Activated T-cell treated with anti-CD3 and anti-CD28 coated beads for 24 hours (primary cell): Measurements from ENCODE around the gene METTL22.

Source experiments
- DNase-seq: peaks from one replicate; pipeline ENCODE4 v3.0.0-alpha.2; 2020; ENCODE audit warnings: low read depth

The METTL22 gene

GRCh38 chr16:8668113-8668512 lies 46.6 kb downstream of the METTL22 start:
- DNase-seq = no peak

DNA sequence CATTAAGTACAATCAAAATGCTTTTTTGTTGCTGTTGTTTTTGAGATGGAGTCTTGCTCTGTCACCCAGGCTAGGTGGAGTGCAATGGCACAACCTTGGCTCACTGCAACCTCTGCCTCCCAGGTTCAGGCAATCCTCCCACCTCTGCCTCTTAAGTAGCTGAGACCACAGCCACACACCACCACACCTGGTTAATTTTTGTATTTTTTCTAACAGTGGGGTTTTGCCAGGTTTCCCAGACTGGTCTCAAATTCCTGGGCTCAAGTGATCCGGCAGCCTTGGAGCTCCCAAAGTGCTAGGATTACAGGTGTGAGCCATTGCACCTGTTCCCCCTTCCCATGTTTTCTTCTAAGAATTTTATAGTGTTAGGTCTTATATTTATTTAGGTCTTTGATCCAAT lies 48.0 kb downstream of the METTL22 start:
- DNase-seq = no peak

GRCh38 chr16:8670014-8670560 lies 48.6 kb downstream of the METTL22 start:
- no peak for DNase-seq

GRCh38 chr16:8673611-8674412 lies 52.3 kb downstream of the METTL22 start:
- no peak for DNase-seq

- DNase-seq = peak; percentile 84
Measured at GRCh38 chr16:8674413-8675022, 53.0 kb downstream of the METTL22 start, which contains the start of gene ABAT. TSS of gene ABAT (plus strand) at chr16:8674617. CDS start at chr16:8735740, 61,123 bp downstream.

GRCh38 chr16:8675183-8676159 lies 54.0 kb downstream of the METTL22 start:
- DNase-seq = peak; percentile 48

- no peak for DNase-seq
Measured at GRCh38 chr16:8676160-8676547, 54.7 kb downstream of the METTL22 start.

DNA sequence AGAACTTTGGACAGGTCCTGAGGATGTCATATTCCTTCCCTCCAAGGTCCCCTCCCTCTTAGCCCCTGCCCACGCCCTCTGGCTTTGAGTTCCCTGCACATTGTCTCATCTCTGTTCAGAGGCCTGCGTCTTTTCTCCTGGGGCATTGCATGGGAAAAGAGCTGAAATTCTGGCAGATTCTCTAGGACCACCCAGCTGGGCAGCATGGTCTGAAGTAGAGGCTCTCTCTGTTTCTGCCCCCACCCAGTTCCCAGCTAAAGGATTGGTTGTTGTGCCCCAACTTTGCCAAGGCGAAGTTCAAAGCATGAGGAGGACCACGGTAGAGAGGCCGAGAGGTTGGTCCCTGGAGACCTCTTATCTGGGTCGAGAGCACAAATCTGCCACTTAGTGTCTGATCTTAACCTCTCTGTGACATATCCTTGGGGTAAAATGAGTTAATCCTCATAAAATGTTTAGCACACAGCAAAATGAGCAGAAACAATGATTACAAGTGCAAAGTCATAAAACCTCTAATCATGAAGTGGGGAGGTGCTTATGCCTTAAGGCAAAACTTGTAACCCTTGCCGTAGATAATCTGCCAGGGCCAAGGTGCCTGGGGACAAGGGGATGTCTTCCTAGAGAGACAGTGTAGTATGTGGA lies 55.4 kb downstream of the METTL22 start:
- no peak for DNase-seq

DNA sequence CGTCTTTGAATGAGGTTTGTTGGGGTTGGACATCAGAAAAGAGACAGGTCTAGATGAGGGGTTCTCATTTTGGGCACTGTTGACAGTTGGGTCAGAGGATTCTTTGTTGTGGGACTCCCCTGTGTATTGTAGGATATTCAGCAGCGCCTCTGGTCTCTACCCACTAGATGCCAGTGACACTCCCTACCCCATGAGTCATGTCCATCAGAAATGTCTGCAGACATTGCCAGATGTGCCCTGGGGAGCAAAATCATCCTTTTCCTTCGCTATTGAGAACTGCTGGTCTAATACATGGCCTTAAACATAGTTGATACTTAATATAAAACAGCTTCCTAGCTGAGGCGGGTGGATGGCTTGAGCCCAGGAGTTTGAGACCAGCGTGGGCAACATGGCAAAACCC lies 56.0 kb downstream of the METTL22 start:
- DNase-seq = no peak

DNA sequence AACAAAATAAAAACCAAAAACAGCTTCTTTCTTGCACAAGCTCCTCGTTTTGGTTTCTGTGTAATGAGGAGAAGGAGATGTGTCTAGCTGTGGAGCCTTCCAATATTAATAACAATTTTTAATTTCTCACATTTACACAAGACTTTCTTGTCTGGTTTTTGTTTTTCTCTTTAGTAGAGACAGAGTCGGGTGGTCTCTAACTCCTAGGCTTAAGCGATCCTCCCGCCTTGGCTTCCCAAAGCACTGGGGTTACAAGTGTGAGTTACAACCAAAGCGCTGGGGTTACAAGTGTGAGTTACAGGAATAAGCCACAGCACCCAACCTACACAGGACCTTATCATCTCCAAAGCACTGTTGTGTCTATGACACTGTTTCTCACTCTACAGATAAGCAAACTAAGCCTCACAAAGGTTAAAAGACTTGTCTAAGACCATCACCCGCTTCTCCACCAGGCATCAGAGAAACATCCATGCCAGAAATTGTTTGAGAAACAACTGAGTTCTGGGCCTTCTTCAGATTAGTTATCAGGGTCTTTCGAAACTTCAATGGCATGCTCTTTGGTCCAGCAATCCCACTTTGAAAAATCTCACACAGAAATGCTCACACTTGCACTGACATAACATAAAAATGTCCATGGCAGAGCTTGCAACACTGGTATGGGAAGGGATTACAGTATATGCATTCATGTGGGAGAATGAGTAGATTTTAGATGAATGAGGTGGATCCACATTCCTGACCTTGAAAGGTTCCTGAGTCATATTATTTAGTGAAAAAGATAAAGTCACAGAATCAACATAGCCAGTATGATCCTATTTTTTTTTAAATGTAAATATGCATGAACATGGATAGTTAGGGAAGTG lies 56.8 kb downstream of the METTL22 start:
- DNase-seq = no peak

- no peak for DNase-seq
Measured at GRCh38 chr16:8679151-8679550, 57.7 kb downstream of the METTL22 start.

- no peak for DNase-seq
Measured at GRCh38 chr16:8682551-8683259, 61.2 kb downstream of the METTL22 start.

DNA sequence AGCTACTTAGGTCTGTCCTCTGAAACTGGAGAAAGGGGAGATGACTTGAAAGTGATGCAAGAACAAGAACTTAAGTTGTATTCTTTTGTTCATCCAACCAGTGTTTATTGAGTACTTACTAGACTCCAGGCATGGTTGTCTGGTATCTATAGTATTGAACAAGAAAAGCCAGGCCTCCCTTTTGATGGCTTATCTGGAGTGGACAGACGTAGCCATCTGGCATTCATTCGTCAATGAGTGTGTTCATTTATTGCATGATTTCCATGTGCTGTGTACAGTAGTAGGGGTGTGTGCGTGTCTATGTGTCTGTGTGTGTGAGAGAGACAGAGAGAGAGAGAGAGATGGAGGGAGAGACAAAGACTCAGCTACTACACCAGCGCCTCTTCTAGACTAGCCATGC lies 62.1 kb downstream of the METTL22 start:
- no peak for DNase-seq

GRCh38 chr16:8685617-8686016 lies 64.1 kb downstream of the METTL22 start:
- no peak for DNase-seq

GRCh38 chr16:8686031-8686621 lies 64.6 kb downstream of the METTL22 start:
- DNase-seq = no peak

DNA sequence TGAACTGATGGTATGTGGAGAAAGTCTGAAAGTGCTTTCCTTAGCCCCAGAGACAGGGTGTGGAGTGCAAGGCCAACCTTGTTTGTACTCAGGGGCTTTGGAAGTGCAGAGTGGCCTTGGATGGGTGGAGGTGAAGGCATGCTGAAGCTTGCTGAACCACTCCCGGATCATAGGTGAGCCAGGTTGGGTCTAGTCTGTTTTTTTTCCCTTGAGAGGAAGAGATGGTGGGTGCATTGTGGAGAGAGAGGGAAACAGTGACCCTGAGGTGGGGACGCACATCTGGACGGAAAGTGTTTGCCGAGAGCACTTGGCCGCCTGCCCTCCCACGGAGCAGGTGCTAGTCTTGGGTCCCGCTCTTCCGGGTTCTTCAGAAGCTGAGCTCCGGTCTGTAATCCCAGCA lies 65.4 kb downstream of the METTL22 start:
- DNase-seq = no peak

DNA sequence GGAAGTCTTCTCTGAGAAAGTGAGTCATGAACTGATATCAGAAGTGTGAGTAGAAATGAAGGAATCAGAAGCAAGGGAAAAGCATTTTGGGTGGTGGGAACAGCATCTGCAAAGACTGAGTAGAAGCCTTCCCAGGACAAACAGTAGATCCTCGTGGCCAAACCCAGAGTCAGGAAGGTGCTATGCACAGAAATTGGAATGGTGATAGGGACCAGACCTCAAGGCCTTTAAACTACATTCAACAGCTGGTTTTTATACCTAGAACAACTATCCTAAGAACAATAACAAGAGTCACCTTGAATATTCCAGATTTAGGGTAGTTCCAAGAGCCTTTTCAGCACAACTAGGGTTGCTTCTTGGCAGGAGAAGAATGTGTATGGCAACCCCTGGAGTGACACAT lies 68.2 kb downstream of the METTL22 start:
- no peak for DNase-seq

GRCh38 chr16:8691728-8692127 lies 70.2 kb downstream of the METTL22 start:
- DNase-seq = no peak
